ENCODE results near the gene TLE1. TPM values are rescaled to one million over a fixed set of nuclear protein-coding genes. Genes with fewer than 3 reads are reported as not detected.
"Not testable (repeated sequence)": the region's sequence is repeated elsewhere in the genome, so short reads cannot be mapped to it uniquely, and the experiment has no call there.

The TLE1 gene
- total RNA-seq (44.2 TPM), polyA plus RNA-seq (ENCODE audit: insufficient read depth in 1 of 8, insufficient read length in 8 of 8, low replicate concordance in 1 of 8) (10 to 100 TPM; 47.7 to 64.2 (median 55.8) TPM)
- long read RNA-seq, donor 1 = 0 reads
- long read RNA-seq, donor 2 = 0 reads
- long read RNA-seq, donor 3, partial matches to known transcripts = 43 of 43 reads
- long read RNA-seq, donor 3, other reads (novel, unspliced or antisense) = 0 of 43 reads
- long read RNA-seq, donor 4, partial matches to known transcripts = 15 of 15 reads
- long read RNA-seq, donor 4, other reads (novel, unspliced or antisense) = 0 of 15 reads
- long read RNA-seq, donor 5, partial matches to known transcripts = 25 of 30 reads
- long read RNA-seq, donor 5, other reads (novel, unspliced or antisense) = 5 of 30 reads
- long read RNA-seq, donor 6, partial matches to known transcripts = 23 of 23 reads
- long read RNA-seq, donor 6, other reads (novel, unspliced or antisense) = 0 of 23 reads
- long read RNA-seq, donor 7, partial matches to known transcripts = 26 of 26 reads
- long read RNA-seq, donor 7, other reads (novel, unspliced or antisense) = 0 of 26 reads
- long read RNA-seq, donor 8 = 0 reads
- long read RNA-seq, donor 9 = 0 reads
- long read RNA-seq, donor 10, partial matches to known transcripts = 21 of 21 reads
- long read RNA-seq, donor 10, other reads (novel, unspliced or antisense) = 0 of 21 reads
- long read RNA-seq, donor 11 = 0 reads

- Histone ChIP-seq H3K4me1 (ENCODE audit: control insufficient read depth, insufficient read depth, low read length) (peaks cover 13% of the 10 kb centered on the region), H3K27me3 (ENCODE audit: control insufficient read depth, insufficient read depth, low read length) (peaks cover 4% of the 10 kb centered on the region), H3K4me3 (ENCODE audit: low read length) (peak within 1 kb of the TSS; percentile 89), H3K27ac (ENCODE audit: low read length) (peak within 1 kb of the TSS; percentile 87), H3K9me3 (replicated peaks; ENCODE audit: control insufficient read depth, low read depth, low read length) (no peaks in the 10 kb centered on the region), H3K36me3 (ENCODE audit: control insufficient read depth, insufficient read depth, low read length) (no peaks in the 10 kb centered on the region)
- 0% methylated on average over 58 of the region's 95 CpGs for WGBS (ENCODE audit: insufficient coverage)
- peak; percentile 100 for DNase-seq
Observed at GRCh38 chr9:81689343-81690175, at the start of gene TLE1. TLE1 (minus strand) TSS chr9:81689547; CDS start chr9:81688240, 1,307 bp downstream.

- Histone ChIP-seq H3K4me3 (ENCODE audit: low read length) (no peak overlapping the region), H3K27ac (ENCODE audit: low read length) (no peak overlapping the region), H3K9me3 (replicated peaks; ENCODE audit: control insufficient read depth, low read depth, low read length) (no peaks in the 10 kb centered on the region), H3K27me3 (ENCODE audit: control insufficient read depth, insufficient read depth, low read length) (no peaks in the 10 kb centered on the region), H3K4me1 (ENCODE audit: control insufficient read depth, insufficient read depth, low read length) (no peaks in the 10 kb centered on the region), H3K36me3 (ENCODE audit: control insufficient read depth, insufficient read depth, low read length) (no peaks in the 10 kb centered on the region)
- peak; percentile 30 for DNase-seq
- WGBS (ENCODE audit: insufficient coverage) = no CpG with 5 or more reads among the region's 6 CpGs
Observed at GRCh38 chr9:81737871-81738507, 48.6 kb upstream of the TLE1 start.

GRCh38 chr9:81730498-81730897 lies 41.2 kb upstream of the TLE1 start:
- not testable (repeated sequence) for H3K4me1 ChIP-seq (ENCODE audit: control insufficient read depth, insufficient read depth, low read length); H3K27me3 ChIP-seq (ENCODE audit: control insufficient read depth, insufficient read depth, low read length); DNase-seq; H3K27ac ChIP-seq (ENCODE audit: low read length); H3K4me3 ChIP-seq (ENCODE audit: low read length); H3K9me3 ChIP-seq (replicated peaks; ENCODE audit: control insufficient read depth, low read depth, low read length); H3K36me3 ChIP-seq (ENCODE audit: control insufficient read depth, insufficient read depth, low read length)
- no CpG with 5 or more reads among the region's 3 CpGs for WGBS (ENCODE audit: insufficient coverage)

GRCh38 chr9:81729135-81729534 lies 39.8 kb upstream of the TLE1 start:
- Histone ChIP-seq H3K9me3 (replicated peaks; ENCODE audit: control insufficient read depth, low read depth, low read length) (no peaks in the 10 kb centered on the region), H3K27ac (ENCODE audit: low read length) (no peak overlapping the region), H3K4me3 (ENCODE audit: low read length) (no peak overlapping the region), H3K27me3 (ENCODE audit: control insufficient read depth, insufficient read depth, low read length) (no peaks in the 10 kb centered on the region), H3K4me1 (ENCODE audit: control insufficient read depth, insufficient read depth, low read length) (no peaks in the 10 kb centered on the region), H3K36me3 (ENCODE audit: control insufficient read depth, insufficient read depth, low read length) (no peaks in the 10 kb centered on the region)
- DNase-seq = no peak
- 100% methylated on average over 1 of the region's 4 CpGs for WGBS (ENCODE audit: insufficient coverage)

- Histone ChIP-seq H3K9me3 (replicated peaks; ENCODE audit: control insufficient read depth, low read depth, low read length) (no peaks in the 10 kb centered on the region), H3K27ac (ENCODE audit: low read length) (no peak overlapping the region)
- DNase-seq = peak; percentile 71
Observed at GRCh38 chr9:81724242-81724889, 35.0 kb upstream of the TLE1 start.

GRCh38 chr9:81722277-81722676 lies 32.9 kb upstream of the TLE1 start:
- no peaks in the 10 kb centered on the region for H3K9me3 ChIP-seq (replicated peaks; ENCODE audit: control insufficient read depth, low read depth, low read length)
- DNase-seq = no peak
- no peaks in the 10 kb centered on the region for H3K36me3 ChIP-seq (ENCODE audit: control insufficient read depth, insufficient read depth, low read length)
- H3K4me3 ChIP-seq (ENCODE audit: low read length) = no peak overlapping the region
- H3K4me1 ChIP-seq (ENCODE audit: control insufficient read depth, insufficient read depth, low read length) = no peaks in the 10 kb centered on the region
- H3K27me3 ChIP-seq (ENCODE audit: control insufficient read depth, insufficient read depth, low read length) = no peaks in the 10 kb centered on the region
- no CpG with 5 or more reads among the region's 3 CpGs for WGBS (ENCODE audit: insufficient coverage)
- H3K27ac ChIP-seq (ENCODE audit: low read length) = no peak overlapping the region

More at GRCh38 chr9:81724242-81724889, 35.0 kb upstream of the TLE1 start:
- 17% methylated on average over 1 of the region's 3 CpGs for WGBS (ENCODE audit: insufficient coverage)
- Histone ChIP-seq H3K4me3 (ENCODE audit: low read length) (no peak overlapping the region), H3K27me3 (ENCODE audit: control insufficient read depth, insufficient read depth, low read length) (no peaks in the 10 kb centered on the region), H3K4me1 (ENCODE audit: control insufficient read depth, insufficient read depth, low read length) (no peaks in the 10 kb centered on the region), H3K36me3 (ENCODE audit: control insufficient read depth, insufficient read depth, low read length) (no peaks in the 10 kb centered on the region)

GRCh38 chr9:81720450-81721086 lies 31.2 kb upstream of the TLE1 start:
- Histone ChIP-seq H3K27ac (ENCODE audit: low read length) (peak overlapping the region; percentile 53), H3K36me3 (ENCODE audit: control insufficient read depth, insufficient read depth, low read length) (no peaks in the 10 kb centered on the region), H3K4me1 (ENCODE audit: control insufficient read depth, insufficient read depth, low read length) (no peaks in the 10 kb centered on the region), H3K4me3 (ENCODE audit: low read length) (no peak overlapping the region), H3K27me3 (ENCODE audit: control insufficient read depth, insufficient read depth, low read length) (no peaks in the 10 kb centered on the region), H3K9me3 (replicated peaks; ENCODE audit: control insufficient read depth, low read depth, low read length) (no peaks in the 10 kb centered on the region)
- WGBS (ENCODE audit: insufficient coverage) = 94% methylated on average over 8 of the region's 9 CpGs
- DNase-seq = no peak

- 100% methylated on average over 1 of the region's 4 CpGs for WGBS (ENCODE audit: insufficient coverage)
- Histone ChIP-seq H3K9me3 (replicated peaks; ENCODE audit: control insufficient read depth, low read depth, low read length) (no peaks in the 10 kb centered on the region), H3K4me1 (ENCODE audit: control insufficient read depth, insufficient read depth, low read length) (no peaks in the 10 kb centered on the region), H3K27me3 (ENCODE audit: control insufficient read depth, insufficient read depth, low read length) (no peaks in the 10 kb centered on the region), H3K4me3 (ENCODE audit: low read length) (no peak overlapping the region), H3K36me3 (ENCODE audit: control insufficient read depth, insufficient read depth, low read length) (no peaks in the 10 kb centered on the region), H3K27ac (ENCODE audit: low read length) (peak overlapping the region; percentile 53)
- DNase-seq = peak; percentile 64
Observed at GRCh38 chr9:81719972-81720371, 30.6 kb upstream of the TLE1 start.

- no peaks in the 10 kb centered on the region for H3K4me1 ChIP-seq (ENCODE audit: control insufficient read depth, insufficient read depth, low read length)
- DNase-seq = no peak
- 61% methylated on average over 6 of the region's 6 CpGs for WGBS (ENCODE audit: insufficient coverage)
- H3K9me3 ChIP-seq (replicated peaks; ENCODE audit: control insufficient read depth, low read depth, low read length) = no peaks in the 10 kb centered on the region
- no peak overlapping the region for H3K27ac ChIP-seq (ENCODE audit: low read length)
- no peaks in the 10 kb centered on the region for H3K36me3 ChIP-seq (ENCODE audit: control insufficient read depth, insufficient read depth, low read length)
- H3K27me3 ChIP-seq (ENCODE audit: control insufficient read depth, insufficient read depth, low read length) = no peaks in the 10 kb centered on the region
- H3K4me3 ChIP-seq (ENCODE audit: low read length) = no peak overlapping the region
Observed at GRCh38 chr9:81718244-81718643, 28.9 kb upstream of the TLE1 start.

All from muscle of leg (tissue), 16 donors.